ENCODE results near the gene STK32C. TPM values are rescaled to one million over a fixed set of nuclear protein-coding genes. Genes with fewer than 3 reads are reported as not detected.

STK32C gene
- total and polyA plus RNA-seq, 12 donors = 2.7 to 8.9 (median 5.7) TPM

DNA sequence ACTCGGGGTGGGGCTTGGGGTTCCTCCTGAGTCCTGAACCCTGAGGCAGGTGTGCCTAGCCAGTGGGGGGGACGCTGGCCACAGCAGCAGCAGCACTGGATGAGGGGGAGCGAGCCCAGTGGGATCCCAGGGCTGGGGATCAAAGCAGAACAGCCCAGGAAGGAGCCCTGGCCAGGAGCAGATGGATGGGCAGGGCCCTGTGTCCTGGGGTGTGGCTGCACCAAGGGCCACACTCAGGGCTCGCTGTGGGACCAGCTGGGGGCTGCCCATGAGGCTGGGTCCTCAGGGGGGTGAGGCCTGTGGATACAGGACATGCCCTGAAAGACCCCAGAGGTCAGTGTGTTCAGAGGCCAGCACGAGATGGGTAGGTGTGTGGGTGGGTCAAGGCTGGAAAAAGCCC is 50.9 kb downstream of the STK32C start:
- no peaks in the 10 kb centered on the region for H3K4me1 ChIP-seq
- H3K36me3 ChIP-seq = no peaks in the 10 kb centered on the region
- ATAC-seq (peak in 1 of 8 donors; percentile 33), DNase-seq (no peak)
- intact Hi-C loops (cut with DNase I) = no loop called here
- H3K9me3 ChIP-seq = no peaks in the 10 kb centered on the region
- H3K4me3 ChIP-seq = no peak overlapping the region
- TF ChIP-seq, protein P1, sequence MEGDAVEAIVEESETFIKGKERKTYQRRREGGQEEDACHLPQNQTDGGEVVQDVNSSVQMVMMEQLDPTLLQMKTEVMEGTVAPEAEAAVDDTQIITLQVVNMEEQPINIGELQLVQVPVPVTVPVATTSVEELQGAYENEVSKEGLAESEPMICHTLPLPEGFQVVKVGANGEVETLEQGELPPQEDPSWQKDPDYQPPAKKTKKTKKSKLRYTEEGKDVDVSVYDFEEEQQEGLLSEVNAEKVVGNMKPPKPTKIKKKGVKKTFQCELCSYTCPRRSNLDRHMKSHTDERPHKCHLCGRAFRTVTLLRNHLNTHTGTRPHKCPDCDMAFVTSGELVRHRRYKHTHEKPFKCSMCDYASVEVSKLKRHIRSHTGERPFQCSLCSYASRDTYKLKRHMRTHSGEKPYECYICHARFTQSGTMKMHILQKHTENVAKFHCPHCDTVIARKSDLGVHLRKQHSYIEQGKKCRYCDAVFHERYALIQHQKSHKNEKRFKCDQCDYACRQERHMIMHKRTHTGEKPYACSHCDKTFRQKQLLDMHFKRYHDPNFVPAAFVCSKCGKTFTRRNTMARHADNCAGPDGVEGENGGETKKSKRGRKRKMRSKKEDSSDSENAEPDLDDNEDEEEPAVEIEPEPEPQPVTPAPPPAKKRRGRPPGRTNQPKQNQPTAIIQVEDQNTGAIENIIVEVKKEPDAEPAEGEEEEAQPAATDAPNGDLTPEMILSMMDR (IDR thresholded peaks at IDR 0.05) = no peak
- WGBS, 2 donors = 77 to 84% methylated on average over 5 of the region's 5 CpGs
- H3K27me3 ChIP-seq = no peaks in the 10 kb centered on the region
- H3K27ac ChIP-seq = no peak overlapping the region

DNA sequence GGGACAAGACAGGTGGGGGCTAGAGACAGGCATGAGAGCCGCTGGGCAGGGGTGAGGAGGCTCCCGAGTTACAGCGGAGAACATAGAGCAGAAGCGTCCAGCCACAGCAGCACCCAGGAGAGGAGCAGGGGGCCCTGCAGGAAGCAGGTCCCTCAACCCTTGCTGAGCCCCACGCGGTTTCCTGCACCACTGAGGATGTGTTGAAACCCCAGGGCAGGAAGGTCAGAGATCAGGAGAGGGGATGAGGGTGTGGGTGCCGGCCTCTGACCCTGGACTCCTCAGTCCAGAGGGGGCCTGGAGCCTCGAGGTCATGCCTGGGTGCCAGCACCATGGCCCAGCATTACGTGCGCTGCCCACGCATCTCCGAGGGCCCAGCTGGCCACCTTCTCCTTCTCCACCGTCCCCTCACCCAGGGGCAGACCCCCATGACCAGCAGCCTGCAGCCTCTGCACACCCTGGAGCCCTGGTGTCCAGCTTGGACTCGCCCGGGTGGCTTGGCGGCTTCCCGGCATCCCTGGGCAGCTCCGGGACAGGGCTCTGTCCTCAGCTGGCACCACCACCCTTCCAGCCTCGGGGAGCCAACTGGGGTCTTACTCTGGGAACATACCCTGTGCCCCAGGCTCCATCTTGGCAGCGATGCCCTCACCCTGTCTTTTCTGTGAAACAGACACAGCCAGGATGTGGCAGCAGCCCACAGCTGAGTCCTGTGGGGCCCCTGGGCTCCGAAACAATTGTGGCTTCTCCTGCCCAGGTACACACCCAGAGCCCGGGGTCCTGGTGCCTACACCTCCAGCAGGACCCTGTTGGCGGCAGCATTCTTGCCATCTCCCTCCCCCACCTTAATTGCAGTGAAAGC is 52.0 kb downstream of the STK32C start:
- 84 to 89% methylated on average over 21 to 23 of the region's 23 CpGs for WGBS, 2 donors

DNA sequence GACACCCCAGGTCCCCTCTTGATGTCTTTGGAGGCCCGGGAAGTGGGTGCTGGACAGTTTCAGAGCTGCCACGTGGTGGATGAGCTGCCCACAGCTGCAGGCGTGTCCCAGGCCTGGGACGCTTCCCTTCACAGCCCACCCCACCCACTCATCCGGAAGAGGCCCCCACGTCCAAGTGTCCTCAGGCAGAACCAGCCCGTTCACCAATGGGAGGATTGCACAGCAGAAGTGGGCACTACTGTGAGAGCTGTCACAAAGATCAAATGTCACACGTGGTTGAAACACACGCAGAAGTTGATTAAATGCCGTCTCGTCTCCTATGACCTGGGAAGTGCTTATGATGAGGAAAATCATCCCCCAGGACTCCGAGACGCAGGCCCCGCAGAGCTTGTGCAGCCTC is 52.9 kb downstream of the STK32C start:
- ATAC-seq = no peak
- 78 to 79% methylated on average over 14 of the region's 14 CpGs for WGBS, 2 donors
- Histone ChIP-seq H3K36me3 (no peaks in the 10 kb centered on the region), H3K9me3 (no peaks in the 10 kb centered on the region), H3K27me3 (no peaks in the 10 kb centered on the region), H3K4me1 (no peaks in the 10 kb centered on the region), H3K27ac (no peak overlapping the region), H3K4me3 (no peak overlapping the region)
- TF ChIP-seq, protein P1 (IDR thresholded peaks at IDR 0.05) = no peak
- intact Hi-C loops (cut with DNase I) = no loop called here
- no peak for DNase-seq

More for the DNA sequence above, 52.0 kb downstream of the STK32C start:
- no peak overlapping the region for H3K27ac ChIP-seq
- H3K36me3 ChIP-seq = no peaks in the 10 kb centered on the region
- TF ChIP-seq, protein P1 (IDR thresholded peaks at IDR 0.05) = no peak
- intact Hi-C loops (cut with DNase I) = no loop called here
- no peaks in the 10 kb centered on the region for H3K9me3 ChIP-seq
- H3K4me3 ChIP-seq = no peak overlapping the region
- no peaks in the 10 kb centered on the region for H3K27me3 ChIP-seq
- no peaks in the 10 kb centered on the region for H3K4me1 ChIP-seq
- ATAC-seq (peak in 1 of 8 donors; percentile 25), DNase-seq (no peak)

DNA sequence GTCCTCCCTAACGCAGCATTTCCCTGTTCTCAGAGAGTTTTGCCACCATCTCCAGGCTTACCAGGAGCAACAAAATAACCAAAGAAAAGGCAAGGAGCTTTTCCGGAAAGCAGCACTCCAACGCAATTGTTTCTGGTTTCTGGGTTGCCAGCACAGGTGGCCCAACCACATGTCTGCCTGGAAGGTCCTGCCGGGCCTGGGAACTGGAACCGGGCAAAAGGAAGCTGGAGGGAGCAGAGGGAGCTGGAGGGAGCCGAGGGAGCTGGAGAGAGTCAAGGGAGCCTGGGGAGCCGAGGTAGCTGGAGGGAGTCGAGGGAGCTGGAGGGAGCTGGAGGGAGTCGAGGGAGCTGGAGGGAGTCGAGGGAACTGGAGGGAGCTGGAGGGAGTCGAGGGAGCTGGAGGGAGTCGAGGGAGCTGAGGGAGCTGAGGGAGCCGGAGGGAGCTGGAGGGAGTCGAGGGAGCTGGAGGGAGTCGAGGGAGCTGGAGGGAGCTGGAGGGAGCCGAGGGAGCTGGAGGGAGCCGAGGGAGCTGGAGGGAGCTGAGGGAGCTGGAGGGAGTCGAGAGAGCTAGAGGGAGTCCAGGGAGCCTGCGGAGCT is 54.6 kb downstream of the STK32C start:
- DNase-seq (no peak), ATAC-seq (no peak)
- TF ChIP-seq, protein P1 (IDR thresholded peaks at IDR 0.05) = no peak
- Histone ChIP-seq H3K4me1 (peaks cover 0 to 5% (median 0%) of the 10 kb centered on the region in 9 donors), H3K4me3 (no peak overlapping the region), H3K36me3 (no peaks in the 10 kb centered on the region), H3K27ac (no peak overlapping the region), H3K9me3 (no peaks in the 10 kb centered on the region), H3K27me3 (peaks cover 0 to 3% (median 0%) of the 10 kb centered on the region in 7 donors)
- intact Hi-C loops (cut with DNase I) = no loop called here
- WGBS, 2 donors = 44 to 49% methylated on average over 17 to 19 of the region's 19 CpGs

Measured in heart right ventricle (tissue), 16 donors.